ENCODE results near the gene ZNF75A. TPM values are rescaled to one million over a fixed set of nuclear protein-coding genes. Genes with fewer than 3 reads are reported as not detected.
A peak's percentile ranks its signal among the peaks of the same experiment; 100 is the strongest.

ZNF75A gene
- total RNA-seq, 1 experiment from 2014 or later = 17.2 TPM

- in situ Hi-C loops (cut with HindIII; ENCODE audit: low pct_unique_long_range_greater_than_20kb, low sequenced_read_pairs) = no loop called here
- peak; percentile 97 for DNase-seq (ENCODE audit: low read depth, low spot score)
Measured at GRCh38 chr16:3282730-3283542, 22.4 kb upstream of the ZNF75A start, which contains the start of gene ZNF263. Gene ZNF263, plus strand, starts transcription at chr16:3283491. Its CDS starts 328 bp downstream, at chr16:3283819.

- in situ Hi-C loops (cut with HindIII; ENCODE audit: low pct_unique_long_range_greater_than_20kb, low sequenced_read_pairs) = no loop called here
- no peak for DNase-seq (ENCODE audit: low read depth, low spot score)
Measured at GRCh38 chr16:3283543-3284447, 21.5 kb upstream of the ZNF75A start.

- no peak for DNase-seq (ENCODE audit: low read depth, low spot score)
- in situ Hi-C loops (cut with HindIII; ENCODE audit: low pct_unique_long_range_greater_than_20kb, low sequenced_read_pairs) = no loop called here
Measured at GRCh38 chr16:3285131-3285530, 20.2 kb upstream of the ZNF75A start.

- in situ Hi-C loops (cut with HindIII; ENCODE audit: low pct_unique_long_range_greater_than_20kb, low sequenced_read_pairs) = no loop called here
- no peak for DNase-seq (ENCODE audit: low read depth, low spot score)
Measured at GRCh38 chr16:3289998-3290673, 15.2 kb upstream of the ZNF75A start.

- in situ Hi-C loops (cut with HindIII; ENCODE audit: low pct_unique_long_range_greater_than_20kb, low sequenced_read_pairs) = no loop called here
- DNase-seq (ENCODE audit: low read depth, low spot score) = no peak
Measured at GRCh38 chr16:3292604-3293003, 12.7 kb upstream of the ZNF75A start.

GRCh38 chr16:3295209-3295608 lies 10.1 kb upstream of the ZNF75A start:
- in situ Hi-C loops (cut with HindIII; ENCODE audit: low pct_unique_long_range_greater_than_20kb, low sequenced_read_pairs) = no loop called here
- no peak for DNase-seq (ENCODE audit: low read depth, low spot score)

- DNase-seq (ENCODE audit: low read depth, low spot score) = no peak
- in situ Hi-C loops (cut with HindIII; ENCODE audit: low pct_unique_long_range_greater_than_20kb, low sequenced_read_pairs) = no loop called here
Measured at GRCh38 chr16:3295783-3296182, 9.5 kb upstream of the ZNF75A start.

GRCh38 chr16:3304370-3304769 lies 927 bp upstream of the ZNF75A start:
- in situ Hi-C loops (cut with HindIII; ENCODE audit: low pct_unique_long_range_greater_than_20kb, low sequenced_read_pairs) = no loop called here
- DNase-seq (ENCODE audit: low read depth, low spot score) = no peak

GRCh38 chr16:3306078-3306477 lies 781 bp downstream of the ZNF75A start:
- DNase-seq (ENCODE audit: low read depth, low spot score) = no peak
- in situ Hi-C loops (cut with HindIII; ENCODE audit: low pct_unique_long_range_greater_than_20kb, low sequenced_read_pairs) = no loop called here

GRCh38 chr16:3311496-3311895 lies 6.2 kb downstream of the ZNF75A start:
- DNase-seq (ENCODE audit: low read depth, low spot score) = no peak
- in situ Hi-C loops (cut with HindIII; ENCODE audit: low pct_unique_long_range_greater_than_20kb, low sequenced_read_pairs) = no loop called here

GRCh38 chr16:3317315-3317999 lies 12.2 kb downstream of the ZNF75A start:
- no peak for DNase-seq (ENCODE audit: low read depth, low spot score)
- in situ Hi-C loops (cut with HindIII; ENCODE audit: low pct_unique_long_range_greater_than_20kb, low sequenced_read_pairs) = no loop called here

- no peak for DNase-seq (ENCODE audit: low read depth, low spot score)
- in situ Hi-C loops (cut with HindIII; ENCODE audit: low pct_unique_long_range_greater_than_20kb, low sequenced_read_pairs) = no loop called here
Measured at GRCh38 chr16:3321816-3322215, 16.5 kb downstream of the ZNF75A start.

GRCh38 chr16:3327514-3327913 lies 22.2 kb downstream of the ZNF75A start:
- no peak for DNase-seq (ENCODE audit: low read depth, low spot score)
- in situ Hi-C loops (cut with HindIII; ENCODE audit: low pct_unique_long_range_greater_than_20kb, low sequenced_read_pairs) = no loop called here

- in situ Hi-C loops (cut with HindIII; ENCODE audit: low pct_unique_long_range_greater_than_20kb, low sequenced_read_pairs) = no loop called here
Measured at GRCh38 chr16:3328104-3328503, 22.8 kb downstream of the ZNF75A start.

GRCh38 chr16:3328643-3329042 lies 23.3 kb downstream of the ZNF75A start:
- DNase-seq (ENCODE audit: low read depth, low spot score) = no peak
- in situ Hi-C loops (cut with HindIII; ENCODE audit: low pct_unique_long_range_greater_than_20kb, low sequenced_read_pairs) = no loop called here

More at GRCh38 chr16:3328104-3328503, 22.8 kb downstream of the ZNF75A start:
- no peak for DNase-seq (ENCODE audit: low read depth, low spot score)

- DNase-seq (ENCODE audit: low read depth, low spot score) = no peak
- in situ Hi-C loops (cut with HindIII; ENCODE audit: low pct_unique_long_range_greater_than_20kb, low sequenced_read_pairs) = no loop called here
Measured at GRCh38 chr16:3346041-3346440, 40.7 kb downstream of the ZNF75A start.

GRCh38 chr16:3347586-3347985 lies 42.3 kb downstream of the ZNF75A start:
- DNase-seq (ENCODE audit: low read depth, low spot score) = no peak
- in situ Hi-C loops (cut with HindIII; ENCODE audit: low pct_unique_long_range_greater_than_20kb, low sequenced_read_pairs) = no loop called here

All from SK-MEL-5 (cell line).